Endothelial cell (in vitro differentiated cells): ENCODE measurements around the gene MAGI1. TPM values are rescaled to one million over a fixed set of nuclear protein-coding genes. Genes with fewer than 3 reads are reported as not detected.

Source experiments
- DNase-seq: peaks from one replicate; pipeline ENCODE4 v3.0.0; 2021; ENCODE audit warnings: low spot score
- H3K27ac Mint-ChIP-seq: one replicate; pipeline ENCODE4 v1.8.0; 2021; ENCODE audit warnings: mixed read lengths, inconsistent platforms; ENCODE audit not compliant: unreplicated experiment
- H3K27me3 Mint-ChIP-seq: one replicate; pipeline ENCODE4 v1.8.0; 2021; ENCODE audit warnings: mild to moderate bottlenecking, moderate library complexity, mixed read lengths, inconsistent platforms; ENCODE audit not compliant: unreplicated experiment
- H3K36me3 Mint-ChIP-seq: one replicate; pipeline ENCODE4 v1.8.0; 2021; ENCODE audit warnings: mild to moderate bottlenecking, low read depth, mixed read lengths, inconsistent platforms; ENCODE audit not compliant: unreplicated experiment
- H3K4me1 Mint-ChIP-seq: one replicate; pipeline ENCODE4 v1.8.0; 2021; ENCODE audit warnings: mild to moderate bottlenecking, mixed read lengths, inconsistent platforms; ENCODE audit not compliant: unreplicated experiment
- H3K4me3 Mint-ChIP-seq: one replicate; pipeline ENCODE4 v1.8.0; 2021; ENCODE audit warnings: mild to moderate bottlenecking, mixed read lengths, inconsistent platforms; ENCODE audit not compliant: unreplicated experiment
- H3K9me3 Mint-ChIP-seq: one replicate; pipeline ENCODE4 v1.8.0; 2021; ENCODE audit warnings: mixed read lengths, inconsistent platforms; ENCODE audit not compliant: unreplicated experiment
- CTCF ChIP-seq: fragments of 200-600 bp; sonication (generic); IDR thresholded peaks from one replicate; pipeline ENCODE4 v1.5.0; 2021; ENCODE audit warnings: antibody characterized with exemption; ENCODE audit not compliant: unreplicated experiment
- total RNA-seq: library from RNA; stranded (reverse); fragmentation: NEBNext Ultra II Directional; extraction: Animal tissue kit (Norgen Biotek cat#: 25700); gene quantifications from one replicate; pipeline ENCODE4 v1.2.1, GENCODE V29; 2021; ENCODE audit not compliant: unreplicated experiment

The MAGI1 gene
- total RNA-seq, 1 donor from 2014 or later = 33.8 TPM

DNA sequence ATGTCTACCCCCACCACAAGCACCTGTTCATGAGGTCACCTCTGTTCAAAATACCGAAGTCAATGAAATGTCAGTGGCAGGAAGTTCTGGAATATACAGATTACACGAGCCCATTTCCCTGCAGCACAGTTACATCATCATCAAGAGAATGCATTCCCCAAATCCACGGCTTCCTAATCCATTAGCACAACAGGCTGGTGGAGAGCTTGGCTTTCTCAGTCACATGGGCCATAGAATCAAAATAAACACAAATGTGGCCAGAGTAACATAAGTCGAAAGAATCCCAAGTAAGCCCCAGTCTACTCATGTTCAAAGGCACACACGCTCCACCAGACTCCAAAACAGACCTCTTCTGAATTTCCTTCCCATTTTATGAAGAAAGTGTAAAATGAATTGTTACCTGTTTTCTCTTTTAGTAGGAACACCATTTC, 419.3 kb downstream of the MAGI1 start:
- DNase-seq = peak; percentile 37
- peaks cover 21% of the 10 kb centered on the region for H3K4me1 Mint-ChIP-seq
- no peak for TF ChIP-seq CTCF
- peak overlapping the region; percentile 93 for H3K27ac Mint-ChIP-seq
- H3K27me3 Mint-ChIP-seq = no peaks in the 10 kb centered on the region
- H3K4me3 Mint-ChIP-seq = no peak overlapping the region
- no peaks in the 10 kb centered on the region for H3K9me3 Mint-ChIP-seq
- no peaks in the 10 kb centered on the region for H3K36me3 Mint-ChIP-seq

DNA sequence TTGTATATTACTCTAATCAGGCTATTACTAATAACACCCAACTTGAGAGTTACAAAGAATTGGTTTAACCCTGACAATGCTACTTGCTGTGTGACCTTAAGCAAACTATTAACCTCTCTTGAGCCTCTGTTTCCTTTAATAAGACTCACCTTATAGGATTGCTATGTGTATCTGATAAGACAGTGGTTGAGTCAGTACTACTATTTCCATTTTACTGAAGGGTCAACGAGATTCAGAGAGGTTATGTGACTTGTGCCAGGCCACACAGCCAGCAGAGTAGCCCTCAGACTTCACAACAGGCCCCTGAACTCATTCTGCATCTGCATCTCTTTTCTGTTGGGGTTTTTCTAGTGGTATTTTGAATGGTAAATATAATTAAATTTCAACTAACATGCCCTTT, 420.1 kb downstream of the MAGI1 start:
- H3K4me3 Mint-ChIP-seq = no peak overlapping the region
- no peaks in the 10 kb centered on the region for H3K9me3 Mint-ChIP-seq
- H3K27ac Mint-ChIP-seq = peak overlapping the region; percentile 93
- no peaks in the 10 kb centered on the region for H3K27me3 Mint-ChIP-seq
- no peak for TF ChIP-seq CTCF
- DNase-seq = no peak
- H3K36me3 Mint-ChIP-seq = no peaks in the 10 kb centered on the region
- peaks cover 21% of the 10 kb centered on the region for H3K4me1 Mint-ChIP-seq

GRCh38 chr3:65617787-65618186, 420.9 kb downstream of the MAGI1 start:
- peak overlapping the region; percentile 4 for H3K27ac Mint-ChIP-seq
- no peak overlapping the region for H3K4me3 Mint-ChIP-seq
- TF ChIP-seq CTCF = no peak
- H3K27me3 Mint-ChIP-seq = no peaks in the 10 kb centered on the region
- no peak for DNase-seq
- H3K4me1 Mint-ChIP-seq = peaks cover 21% of the 10 kb centered on the region
- no peaks in the 10 kb centered on the region for H3K36me3 Mint-ChIP-seq
- no peaks in the 10 kb centered on the region for H3K9me3 Mint-ChIP-seq

GRCh38 chr3:65617209-65617608, 421.5 kb downstream of the MAGI1 start:
- DNase-seq = no peak
- peaks cover 21% of the 10 kb centered on the region for H3K4me1 Mint-ChIP-seq
- no peak for TF ChIP-seq CTCF
- H3K27ac Mint-ChIP-seq = no peak overlapping the region
- H3K4me3 Mint-ChIP-seq = no peak overlapping the region
- H3K36me3 Mint-ChIP-seq = no peaks in the 10 kb centered on the region
- no peaks in the 10 kb centered on the region for H3K9me3 Mint-ChIP-seq
- no peaks in the 10 kb centered on the region for H3K27me3 Mint-ChIP-seq

DNA sequence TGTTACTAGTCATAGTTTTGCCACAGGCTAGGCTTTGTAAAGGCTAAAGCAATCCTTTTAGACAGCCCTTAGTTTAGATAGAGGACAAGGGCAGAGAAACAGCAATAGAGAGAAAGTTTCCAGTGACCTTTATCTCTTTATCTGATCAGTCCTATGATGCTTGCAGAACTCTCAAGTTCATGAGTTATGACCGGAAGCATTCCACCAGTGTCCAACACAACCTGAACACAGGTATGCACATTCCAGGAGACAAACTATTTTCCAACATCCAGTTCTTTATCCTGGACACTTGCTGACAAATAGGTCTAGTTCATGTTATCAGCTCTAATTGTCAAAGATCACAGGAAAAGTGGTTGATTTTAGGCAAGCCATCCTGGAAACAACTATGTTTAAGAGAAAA, 422.2 kb downstream of the MAGI1 start:
- no peak for TF ChIP-seq CTCF
- Mint-ChIP-seq H3K4me1 (peaks cover 16% of the 10 kb centered on the region), H3K36me3 (no peaks in the 10 kb centered on the region), H3K27me3 (no peaks in the 10 kb centered on the region), H3K27ac (no peak overlapping the region), H3K4me3 (no peak overlapping the region), H3K9me3 (no peaks in the 10 kb centered on the region)
- DNase-seq = no peak
